Tibial artery (tissue), 4 donors: Measurements from ENCODE around the gene ING3.

Source experiments
- DNase-seq, 2 donors: peaks; one replicate each; pipeline ENCODE4 v3.0.0-alpha.2; 2019
- H3K27ac ChIP-seq, 2 donors: fragments of 200-600 bp; sonication (generic) in 1 of 2; 1 replicate in 1 of 2; 2 replicates in 1 of 2; pipeline ENCODE4 v1.5.1; 2018 to 2019; ENCODE audit warnings: mild to moderate bottlenecking in 1 of 2
- H3K27me3 ChIP-seq, 2 donors: fragments of 200-600 bp; sonication (generic) in 1 of 2; one replicate each; pipeline versions ENCODE4 v1.5.1 to v1.6.0; 2016 to 2019
- H3K36me3 ChIP-seq, 3 donors: fragments of 200-600 bp; sonication (generic) in 2 of 3; one replicate each; pipeline ENCODE4 v1.5.1; 2016 to 2019; ENCODE audit warnings: mild to moderate bottlenecking in 2 of 3
- H3K4me1 ChIP-seq, 4 donors: fragments of 200-600 bp; sonication (generic) in 2 of 4; 1 replicate in 3 of 4; 2 replicates in 1 of 4; pipeline ENCODE4 v1.5.1; 2016 to 2019
- H3K4me3 ChIP-seq, 2 donors: fragments of 200-600 bp; sonication (generic) in 1 of 2; 1 replicate in 1 of 2; 2 replicates in 1 of 2; pipeline ENCODE4 v1.5.1; 2018 to 2019; ENCODE audit warnings: mild to moderate bottlenecking in 2 of 2
- H3K9me3 ChIP-seq, 3 donors: fragments of 200-600 bp; sonication (generic) in 1 of 3; one replicate each; pipeline ENCODE4 v1.5.1; 2016 to 2019
- CTCF ChIP-seq, 2 experiments: fragments of 200-600 bp in 1 of 2; fragments of 450-650 bp in 1 of 2; IDR thresholded peaks; one replicate each; pipeline ENCODE4 v1.5.1; 2017 to 2019; ENCODE audit warnings: antibody characterized with exemption in 2 of 2, mild to moderate bottlenecking in 1 of 2, moderate library complexity in 1 of 2
- intact Hi-C: fragments of 100-400 bp; cut with DNase I; formaldehyde crosslinking; loops from one replicate; pipeline ENCODE4 v1.15.0; 2023; ENCODE audit warnings: low total_unique reads

The ING3 gene

GRCh38 chr7:120941856-120942255, 8.7 kb upstream of the ING3 start:
- Histone ChIP-seq H3K4me3 (no peak overlapping the region), H3K27ac (no peak overlapping the region), H3K27me3 (no peaks in the 10 kb centered on the region), H3K4me1 (no peaks in the 10 kb centered on the region), H3K9me3 (no peaks in the 10 kb centered on the region), H3K36me3 (no peaks in the 10 kb centered on the region)
- DNase-seq, result no peak
- intact Hi-C loops, result no loop called here
- no peak for TF ChIP-seq CTCF (IDR thresholded peaks at IDR 0.05)

- intact Hi-C loops, result no loop called here
- H3K27me3 ChIP-seq, result no peaks in the 10 kb centered on the region
- DNase-seq, result no peak
- no peak overlapping the region for H3K27ac ChIP-seq
- no peaks in the 10 kb centered on the region for H3K36me3 ChIP-seq
- no peaks in the 10 kb centered on the region for H3K9me3 ChIP-seq
- TF ChIP-seq CTCF (IDR thresholded peaks at IDR 0.05), result no peak
- H3K4me1 ChIP-seq, result no peaks in the 10 kb centered on the region
- H3K4me3 ChIP-seq, result no peak overlapping the region
Measured at GRCh38 chr7:120942861-120943260, 7.7 kb upstream of the ING3 start.

GRCh38 chr7:120944826-120945562, 5.6 kb upstream of the ING3 start:
- H3K27me3 ChIP-seq, result no peaks in the 10 kb centered on the region
- H3K4me1 ChIP-seq, result peaks cover 0 to 3% (median 0%) of the 10 kb centered on the region in 4 donors
- TF ChIP-seq CTCF (IDR thresholded peaks at IDR 0.05), result no peak
- no peaks in the 10 kb centered on the region for H3K36me3 ChIP-seq
- intact Hi-C loops, result no loop called here
- no peak for DNase-seq
- H3K9me3 ChIP-seq, result no peaks in the 10 kb centered on the region
- no peak overlapping the region for H3K4me3 ChIP-seq
- no peak overlapping the region for H3K27ac ChIP-seq

- intact Hi-C loops, result no loop called here
- no peak for TF ChIP-seq CTCF (IDR thresholded peaks at IDR 0.05)
- H3K27me3 ChIP-seq, result no peaks in the 10 kb centered on the region
- H3K4me3 ChIP-seq, result no peak overlapping the region
- no peak overlapping the region for H3K27ac ChIP-seq
- H3K9me3 ChIP-seq, result no peaks in the 10 kb centered on the region
- H3K36me3 ChIP-seq, result no peaks in the 10 kb centered on the region
- no peak for DNase-seq
- peaks cover 0 to 17% (median 9%) of the 10 kb centered on the region in 4 donors for H3K4me1 ChIP-seq
Measured at GRCh38 chr7:120947980-120948379, 2.6 kb upstream of the ING3 start.

- Histone ChIP-seq H3K36me3 (peaks cover 6 to 10% (median 6%) of the 10 kb centered on the region in 3 donors), H3K27ac (peak overlapping the region; percentile 94 to 95), H3K4me1 (peaks cover 0 to 23% (median 9%) of the 10 kb centered on the region in 4 donors), H3K4me3 (peak overlapping the region; percentile 62 to 70), H3K27me3 (no peaks in the 10 kb centered on the region), H3K9me3 (no peaks in the 10 kb centered on the region)
- intact Hi-C loops, result no loop called here
- no peak for TF ChIP-seq CTCF (IDR thresholded peaks at IDR 0.05)
- DNase-seq, result no peak
Measured at GRCh38 chr7:120949393-120949911, 1.1 kb upstream of the ING3 start.
